AG04450 (cell line): ENCODE measurements around the gene ELAC2. TPM values are rescaled to one million over a fixed set of nuclear protein-coding genes. Genes with fewer than 3 reads are reported as not detected.

Experiments used
- CTCF ChIA-PET: fragments of 300-600, 350-600 bp; formaldehyde crosslinking; extraction: SDS; loops from one replicate; lab custom pipeline; 2022; ENCODE audit warnings: antibody characterized with exemption, inconsistent platforms; lab: Charles Lee
- POLR2A ChIA-PET: fragments of 350-600 bp; formaldehyde crosslinking; extraction: SDS; loops from one replicate; lab custom pipeline; 2021; ENCODE audit warnings: antibody characterized with exemption, inconsistent platforms; lab: Yijun Ruan, JAX
- DNase-seq: peaks from one replicate; pipeline ENCODE4 v3.0.0-alpha.2; 2011; ENCODE audit warnings: low read depth, low spot score
- H3K27ac ChIP-seq: one replicate; pipeline ENCODE4 v1.5.1; 2012; ENCODE audit warnings: low read depth, low read length, control low read depth
- H3K27me3 ChIP-seq: one replicate; pipeline ENCODE4 v1.6.0; 2012; ENCODE audit warnings: low read length; ENCODE audit not compliant: control insufficient read depth, insufficient read depth
- H3K4me3 ChIP-seq: 2 replicates; pipeline ENCODE4 v1.5.1; 2011; ENCODE audit warnings: mild to moderate bottlenecking, low read depth, low read length, control low read depth
- H3K9me3 ChIP-seq: 2 replicates; pipeline ENCODE4 v1.5.1; 2012; ENCODE audit warnings: low read length; ENCODE audit not compliant: control insufficient read depth, insufficient read depth
- polyA plus RNA-seq: library from polyadenylated mRNA; depleted of rRNA; stranded (reverse); fragments of >200 nt; gene quantifications from 2 replicates; pipeline ENCODE4 v1.2.3, GENCODE V29; 2011
- TF ChIP-seq, protein P1 (sequence below): IDR thresholded peaks from 2 replicates; pipeline ENCODE4 v1.5.1; 2011; ENCODE audit warnings: low read depth, low read length, control low read depth, inconsistent platforms

The ELAC2 gene
- polyA plus RNA-seq, 1 experiment = 41.0 TPM

DNA sequence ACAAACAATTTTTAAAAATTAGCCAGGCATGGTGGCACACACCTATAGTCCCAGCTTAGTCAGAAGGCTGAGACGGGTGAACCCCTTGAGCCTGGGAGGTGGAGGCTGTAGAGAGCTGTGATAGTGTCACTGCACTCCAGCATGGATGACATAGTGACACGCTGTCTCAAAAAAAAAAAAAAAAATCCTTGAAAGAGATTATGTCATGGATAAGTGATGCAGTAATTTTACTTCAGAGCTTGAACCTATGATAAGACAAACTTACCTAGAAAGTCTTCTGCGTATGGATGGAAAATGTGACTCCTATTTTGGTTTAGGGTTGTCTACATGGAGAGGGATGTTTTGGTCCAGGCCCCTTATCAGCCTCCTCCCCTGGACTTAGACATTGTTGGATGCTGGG lies 51.8 kb downstream of the ELAC2 start:
- ChIA-PET POLR2A (no interaction called here), CTCF (no interaction called here)
- Histone ChIP-seq H3K27ac (no peak overlapping the region), H3K4me3 (no peak overlapping the region), H3K9me3 (no peaks in the 10 kb centered on the region; the same call in 1 of the 2 replicates), H3K27me3 (no peaks in the 10 kb centered on the region)
- DNase-seq = no peak
- TF ChIP-seq, protein P1, sequence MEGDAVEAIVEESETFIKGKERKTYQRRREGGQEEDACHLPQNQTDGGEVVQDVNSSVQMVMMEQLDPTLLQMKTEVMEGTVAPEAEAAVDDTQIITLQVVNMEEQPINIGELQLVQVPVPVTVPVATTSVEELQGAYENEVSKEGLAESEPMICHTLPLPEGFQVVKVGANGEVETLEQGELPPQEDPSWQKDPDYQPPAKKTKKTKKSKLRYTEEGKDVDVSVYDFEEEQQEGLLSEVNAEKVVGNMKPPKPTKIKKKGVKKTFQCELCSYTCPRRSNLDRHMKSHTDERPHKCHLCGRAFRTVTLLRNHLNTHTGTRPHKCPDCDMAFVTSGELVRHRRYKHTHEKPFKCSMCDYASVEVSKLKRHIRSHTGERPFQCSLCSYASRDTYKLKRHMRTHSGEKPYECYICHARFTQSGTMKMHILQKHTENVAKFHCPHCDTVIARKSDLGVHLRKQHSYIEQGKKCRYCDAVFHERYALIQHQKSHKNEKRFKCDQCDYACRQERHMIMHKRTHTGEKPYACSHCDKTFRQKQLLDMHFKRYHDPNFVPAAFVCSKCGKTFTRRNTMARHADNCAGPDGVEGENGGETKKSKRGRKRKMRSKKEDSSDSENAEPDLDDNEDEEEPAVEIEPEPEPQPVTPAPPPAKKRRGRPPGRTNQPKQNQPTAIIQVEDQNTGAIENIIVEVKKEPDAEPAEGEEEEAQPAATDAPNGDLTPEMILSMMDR = no peak

DNA sequence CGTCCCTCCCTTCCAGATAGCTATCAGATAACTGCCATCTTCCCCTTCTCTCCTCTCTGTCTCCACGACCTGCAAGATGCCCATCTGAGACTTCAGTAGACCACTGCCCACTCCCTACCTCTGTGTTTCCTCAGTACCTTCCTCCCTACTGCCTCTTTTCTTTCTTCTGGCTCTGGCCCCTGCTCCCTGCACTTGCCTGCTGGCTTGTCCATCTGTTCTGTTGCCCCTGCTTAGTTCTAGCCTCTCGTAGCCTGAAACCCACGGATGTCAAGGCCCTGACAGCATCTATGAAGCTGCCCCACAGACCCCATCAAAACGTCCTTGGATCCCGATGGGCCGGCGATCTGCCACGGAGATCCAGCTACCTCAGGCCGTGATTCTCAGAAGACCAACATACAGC lies 53.0 kb downstream of the ELAC2 start:
- ChIA-PET CTCF (no interaction called here), POLR2A (no interaction called here)
- H3K9me3 ChIP-seq = no peaks in the 10 kb centered on the region; the same call in 1 of the 2 replicates
- DNase-seq = no peak
- no peaks in the 10 kb centered on the region for H3K27me3 ChIP-seq
- TF ChIP-seq, protein P1 = no peak
- H3K27ac ChIP-seq = no peak overlapping the region
- no peak overlapping the region for H3K4me3 ChIP-seq

DNA sequence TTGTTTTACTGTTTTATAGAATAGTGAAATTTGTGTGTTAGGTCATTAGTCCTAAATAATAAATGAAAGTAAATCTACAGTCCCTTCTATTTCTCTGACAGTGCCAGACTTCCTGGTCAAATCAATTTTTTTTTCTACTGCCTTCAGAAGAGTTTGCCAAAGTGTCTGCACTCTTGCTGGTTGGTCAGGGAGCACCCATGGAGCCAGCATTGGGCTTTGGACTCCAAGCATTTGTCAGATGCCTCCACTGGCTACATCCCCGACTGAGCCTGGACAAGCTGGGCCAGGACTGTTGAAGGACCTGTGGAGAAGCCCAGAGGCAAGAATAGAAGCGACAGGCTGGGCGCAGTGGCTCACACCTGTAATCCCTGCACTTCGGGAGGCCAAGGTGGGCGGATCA lies 53.7 kb downstream of the ELAC2 start:
- ChIA-PET CTCF (no interaction called here), POLR2A (no interaction called here)
- Histone ChIP-seq H3K9me3 (no peaks in the 10 kb centered on the region; the same call in 1 of the 2 replicates), H3K27me3 (no peaks in the 10 kb centered on the region), H3K27ac (no peak overlapping the region), H3K4me3 (no peak overlapping the region)
- TF ChIP-seq, protein P1 = no peak
- no peak for DNase-seq

DNA sequence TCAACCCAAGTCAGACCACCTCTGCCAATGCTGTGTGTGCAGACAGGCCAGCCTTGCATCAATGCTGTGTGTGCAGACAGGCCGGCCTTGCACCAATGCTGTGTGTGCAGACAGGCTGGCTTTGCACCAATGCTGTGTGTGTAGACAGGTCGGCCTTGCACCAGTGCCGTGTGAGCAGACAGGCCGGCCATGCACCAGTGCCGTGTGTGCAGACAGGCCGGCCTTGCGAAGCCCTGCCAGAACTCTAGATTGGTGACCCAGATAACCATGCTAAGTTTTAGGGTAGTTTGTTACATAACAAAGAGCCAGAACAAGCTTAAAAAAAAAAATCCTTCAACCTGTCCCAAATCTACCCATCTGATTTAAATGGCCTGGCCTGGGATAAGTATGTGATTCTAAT lies 54.3 kb downstream of the ELAC2 start:
- ChIA-PET POLR2A (no interaction called here), CTCF (no interaction called here)
- DNase-seq = no peak
- no peak overlapping the region for H3K4me3 ChIP-seq
- H3K27ac ChIP-seq = no peak overlapping the region
- TF ChIP-seq, protein P1 = no peak
- H3K27me3 ChIP-seq = no peaks in the 10 kb centered on the region
- H3K9me3 ChIP-seq = peaks cover 2% of the 10 kb centered on the region; the same call in 1 of the 2 replicates

DNA sequence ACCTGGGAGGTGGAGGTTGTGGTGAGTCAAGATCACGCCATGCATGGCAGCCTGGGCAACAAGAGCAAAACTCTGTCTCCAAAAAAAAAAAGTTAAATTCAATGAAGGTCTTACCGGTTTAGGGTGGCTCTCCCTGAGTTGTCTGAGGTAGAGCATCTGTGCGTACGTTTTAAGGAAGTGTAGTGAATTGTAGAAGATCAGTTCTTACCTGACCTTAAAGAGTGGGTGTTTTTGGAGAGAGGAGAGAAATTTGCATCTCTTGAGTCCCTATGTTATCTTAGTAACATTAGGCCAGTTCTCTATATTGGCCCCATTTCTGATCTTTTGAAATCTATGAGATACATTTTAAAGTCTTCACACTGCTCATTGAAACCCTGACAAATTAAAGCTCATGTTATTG lies 56.2 kb downstream of the ELAC2 start:
- H3K9me3 ChIP-seq = peaks cover 3% of the 10 kb centered on the region; the same call in 1 of the 2 replicates
- TF ChIP-seq, protein P1 = no peak
- no peak overlapping the region for H3K4me3 ChIP-seq
- H3K27me3 ChIP-seq = no peaks in the 10 kb centered on the region
- ChIA-PET CTCF (interaction anchor here (0.7 kb wide), 1 partner anchor 151 kb away, joined by 3 read pairs; no protein-coding TSS in a partner anchor), POLR2A (no interaction called here)
- no peak overlapping the region for H3K27ac ChIP-seq
- DNase-seq = no peak
